ENCODE data around the gene MYOF. TPM values are rescaled to one million over a fixed set of nuclear protein-coding genes. Genes with fewer than 3 reads are reported as not detected.

The MYOF gene
- total and polyA plus RNA-seq, 2 experiments from 2014 or later = 101 to 261 TPM

DNA sequence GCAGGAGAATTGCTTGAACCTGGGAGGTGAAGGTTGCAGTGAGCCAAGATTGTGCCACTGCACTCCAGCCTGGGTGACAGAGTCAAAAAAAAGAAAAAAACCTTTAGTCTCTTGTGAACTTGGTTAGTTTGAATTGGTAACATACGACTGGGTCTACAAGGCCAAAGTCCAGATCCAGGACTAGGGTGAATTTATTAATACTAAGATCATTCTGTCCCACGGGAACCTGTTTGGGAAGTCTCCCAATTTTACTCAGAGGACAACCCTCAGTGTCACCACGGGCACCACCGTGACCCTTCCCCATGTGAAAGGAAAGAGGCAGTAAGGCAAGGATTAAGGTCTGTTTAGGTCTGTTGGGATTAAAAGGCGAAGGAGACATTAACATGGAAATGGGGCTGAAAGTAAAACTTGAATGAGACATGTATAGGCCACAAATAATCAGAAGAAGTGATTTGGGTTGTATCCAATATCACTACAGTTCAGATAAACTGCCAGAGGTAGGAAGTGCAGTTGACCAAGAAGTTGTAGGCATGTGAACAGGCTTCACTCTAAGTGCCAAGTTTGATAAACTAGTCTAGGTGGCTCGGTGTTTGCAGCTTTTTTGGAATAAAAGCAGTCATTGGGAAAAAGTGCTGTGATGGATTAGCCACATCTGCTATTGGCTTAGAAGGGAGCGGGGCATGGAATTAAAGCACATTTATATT is 30.7 kb downstream of the MYOF start:
- Histone ChIP-seq H3F3A (ENCODE audit: insufficient read depth) (peaks cover 32% of the 10 kb centered on the region), H3K4me2 (ENCODE audit: unreplicated experiment) (no peak overlapping the region), H3K4me1 (ENCODE audit: insufficient read depth) (peaks cover 22% of the 10 kb centered on the region), H3K79me2 (ENCODE audit: insufficient read depth) (peaks cover 99% of the 10 kb centered on the region), H3K9me3 (ENCODE audit: low read depth) (no peaks in the 10 kb centered on the region), H3K9ac (no peak overlapping the region), H3K27me3 (replicated peaks; ENCODE audit: insufficient read depth) (no peaks in the 10 kb centered on the region), H3K9me2 (ENCODE audit: insufficient read depth) (no peaks in the 10 kb centered on the region), H3K36me3 (ENCODE audit: low read depth) (peaks cover 73% of the 10 kb centered on the region), H3K27ac (no peak overlapping the region), H4K20me1 (ENCODE audit: insufficient read depth) (no peaks in the 10 kb centered on the region), H3K4me3 (no peak overlapping the region), H2AFZ (no peak overlapping the region)
- DNase-seq = no peak
- WGBS, 2 experiments (ENCODE audit: low coverage in 1 of 2, low lambda C conversion rate in 2 of 2, missing lambda C conversion rate in 2 of 2) = 83 to 86% methylated on average over 7 of the region's 7 CpGs
- TF ChIP-seq EZH2phosphoT487 (IDR thresholded peaks at IDR 0.05; ENCODE audit: insufficient read depth, low read depth) (no peak), EZH2 (IDR thresholded peaks at IDR 0.05; ENCODE audit: insufficient read depth, poor library complexity, severe bottlenecking) (no peak)
- in situ Hi-C loops (cut with MboI) = no loop called here

DNA sequence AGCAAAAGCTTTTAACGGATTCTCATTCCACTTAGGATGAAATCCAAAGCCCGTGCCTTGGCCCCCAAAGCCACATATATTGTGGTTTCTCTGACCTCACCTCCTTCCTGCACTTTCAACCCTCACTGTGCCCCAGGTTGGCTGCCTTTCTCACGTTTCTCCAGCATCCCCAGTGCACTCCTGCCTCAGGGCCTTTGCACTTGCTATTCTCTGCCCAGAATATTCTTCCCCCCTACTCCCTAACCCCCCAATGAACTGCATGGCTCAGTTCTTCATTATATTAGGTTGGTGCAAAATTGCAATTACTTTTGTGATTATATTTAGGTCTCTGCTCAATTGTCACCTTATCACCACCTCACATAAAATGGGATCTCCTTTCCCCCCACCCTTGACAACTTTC is 34.2 kb downstream of the MYOF start:
- Histone ChIP-seq H3K27me3 (replicated peaks; ENCODE audit: insufficient read depth) (no peaks in the 10 kb centered on the region), H3K79me2 (ENCODE audit: insufficient read depth) (peaks cover 96% of the 10 kb centered on the region), H3K4me1 (ENCODE audit: insufficient read depth) (peaks cover 24% of the 10 kb centered on the region), H2AFZ (no peak overlapping the region), H3K36me3 (ENCODE audit: low read depth) (peaks cover 70% of the 10 kb centered on the region), H3K9ac (no peak overlapping the region), H3K4me3 (no peak overlapping the region), H4K20me1 (ENCODE audit: insufficient read depth) (no peaks in the 10 kb centered on the region), H3K9me2 (ENCODE audit: insufficient read depth) (no peaks in the 10 kb centered on the region), H3K27ac (peak overlapping the region; percentile 7), H3F3A (ENCODE audit: insufficient read depth) (peaks cover 48% of the 10 kb centered on the region), H3K4me2 (ENCODE audit: unreplicated experiment) (no peak overlapping the region), H3K9me3 (ENCODE audit: low read depth) (no peaks in the 10 kb centered on the region)
- no peak for DNase-seq
- in situ Hi-C loops (cut with MboI) = no loop called here
- TF ChIP-seq EZH2 (IDR thresholded peaks at IDR 0.05; ENCODE audit: insufficient read depth, poor library complexity, severe bottlenecking) = no peak
- TF ChIP-seq EZH2phosphoT487 (IDR thresholded peaks at IDR 0.05; ENCODE audit: insufficient read depth, low read depth) = no peak
- 69 to 74% methylated on average over 3 of the region's 3 CpGs for WGBS, 2 experiments (ENCODE audit: low coverage in 1 of 2, low lambda C conversion rate in 2 of 2, missing lambda C conversion rate in 2 of 2)

DNA sequence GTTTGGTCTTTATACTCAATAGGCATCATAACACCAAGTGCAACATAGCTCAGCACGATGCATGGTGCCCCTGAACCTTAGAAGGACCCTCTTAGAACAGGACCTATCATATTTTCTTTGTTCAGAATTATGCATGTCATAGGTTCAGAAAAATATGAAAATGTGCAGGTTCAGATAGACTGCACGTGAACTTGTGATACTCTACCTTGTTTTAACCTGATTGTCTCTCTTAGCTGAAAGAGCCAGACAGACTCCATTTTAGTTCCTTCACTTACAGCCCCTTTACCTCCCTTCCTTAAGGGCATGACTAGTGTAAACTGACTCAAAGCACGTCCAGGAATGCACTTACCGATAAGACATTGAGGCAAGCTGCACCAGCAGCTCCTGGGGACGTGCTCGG is 35.1 kb downstream of the MYOF start:
- H3K27me3 ChIP-seq (replicated peaks; ENCODE audit: insufficient read depth) = no peaks in the 10 kb centered on the region
- peaks cover 68% of the 10 kb centered on the region for H3K36me3 ChIP-seq (ENCODE audit: low read depth)
- H3K9ac ChIP-seq = peak overlapping the region; percentile 81
- 73 to 76% methylated on average over 6 of the region's 6 CpGs for WGBS, 2 experiments (ENCODE audit: low coverage in 1 of 2, low lambda C conversion rate in 2 of 2, missing lambda C conversion rate in 2 of 2)
- no peak overlapping the region for H2AFZ ChIP-seq
- H3K4me3 ChIP-seq = no peak overlapping the region
- H3K9me2 ChIP-seq (ENCODE audit: insufficient read depth) = no peaks in the 10 kb centered on the region
- TF ChIP-seq EZH2phosphoT487 (IDR thresholded peaks at IDR 0.05; ENCODE audit: insufficient read depth, low read depth) = no peak
- TF ChIP-seq EZH2 (IDR thresholded peaks at IDR 0.05; ENCODE audit: insufficient read depth, poor library complexity, severe bottlenecking) = no peak
- no peak overlapping the region for H3K4me2 ChIP-seq (ENCODE audit: unreplicated experiment)
- H3K79me2 ChIP-seq (ENCODE audit: insufficient read depth) = peaks cover 96% of the 10 kb centered on the region
- H3F3A ChIP-seq (ENCODE audit: insufficient read depth) = peaks cover 54% of the 10 kb centered on the region
- no peaks in the 10 kb centered on the region for H4K20me1 ChIP-seq (ENCODE audit: insufficient read depth)
- in situ Hi-C loops (cut with MboI) = no loop called here
- DNase-seq = no peak
- H3K9me3 ChIP-seq (ENCODE audit: low read depth) = no peaks in the 10 kb centered on the region
- peak overlapping the region; percentile 100 for H3K27ac ChIP-seq
- peaks cover 33% of the 10 kb centered on the region for H3K4me1 ChIP-seq (ENCODE audit: insufficient read depth)

DNA sequence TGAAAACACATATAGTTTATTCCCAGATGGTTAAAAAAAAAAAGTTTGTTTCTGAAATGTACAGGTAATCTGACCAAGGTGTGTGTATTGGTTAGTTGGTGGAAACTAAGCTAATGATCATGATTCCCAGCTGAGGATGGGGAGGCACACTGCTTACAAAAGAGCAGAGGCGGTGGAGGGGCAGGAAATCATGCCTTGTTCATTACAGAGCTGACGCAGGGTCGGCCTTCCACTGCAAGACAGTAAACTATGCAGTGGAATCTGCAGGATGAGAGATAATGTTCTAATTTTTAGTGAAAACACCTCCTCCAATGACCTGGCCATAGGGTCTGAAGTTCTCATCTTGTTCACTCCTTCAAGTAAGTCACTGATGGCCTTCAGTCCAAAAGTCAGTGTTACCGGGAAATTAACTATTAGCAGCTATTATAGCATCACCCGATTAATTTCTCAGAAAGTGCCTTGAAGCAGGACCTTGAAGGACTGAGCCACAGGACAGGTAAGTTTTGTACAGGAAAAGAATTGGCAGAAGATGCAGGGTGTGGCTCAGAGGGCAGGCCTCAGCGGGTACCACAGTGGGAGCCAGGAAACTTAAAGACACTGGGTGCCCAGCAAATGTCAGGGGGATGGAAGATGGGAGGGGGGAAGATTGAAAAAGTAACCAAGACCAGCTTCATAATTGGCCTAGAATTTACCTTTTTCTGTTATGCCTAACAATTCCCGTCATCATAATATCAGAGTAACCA is 36.0 kb downstream of the MYOF start:
- Histone ChIP-seq H3K27me3 (replicated peaks; ENCODE audit: insufficient read depth) (no peaks in the 10 kb centered on the region), H2AFZ (no peak overlapping the region), H3K9me3 (ENCODE audit: low read depth) (no peaks in the 10 kb centered on the region), H4K20me1 (ENCODE audit: insufficient read depth) (no peaks in the 10 kb centered on the region), H3K4me3 (no peak overlapping the region), H3K9me2 (ENCODE audit: insufficient read depth) (no peaks in the 10 kb centered on the region), H3F3A (ENCODE audit: insufficient read depth) (peaks cover 57% of the 10 kb centered on the region), H3K27ac (peak overlapping the region; percentile 100), H3K79me2 (ENCODE audit: insufficient read depth) (peaks cover 96% of the 10 kb centered on the region), H3K4me1 (ENCODE audit: insufficient read depth) (peaks cover 42% of the 10 kb centered on the region), H3K9ac (peak overlapping the region; percentile 81), H3K36me3 (ENCODE audit: low read depth) (peaks cover 59% of the 10 kb centered on the region), H3K4me2 (ENCODE audit: unreplicated experiment) (peak overlapping the region; percentile 31)
- DNase-seq = peak; percentile 81
- in situ Hi-C loops (cut with MboI) = no loop called here
- TF ChIP-seq EZH2 (IDR thresholded peaks at IDR 0.05; ENCODE audit: insufficient read depth, poor library complexity, severe bottlenecking) = no peak
- TF ChIP-seq EZH2phosphoT487 (IDR thresholded peaks at IDR 0.05; ENCODE audit: insufficient read depth, low read depth) = no peak
- 47 to 53% methylated on average over 7 of the region's 7 CpGs for WGBS, 2 experiments (ENCODE audit: low coverage in 1 of 2, low lambda C conversion rate in 2 of 2, missing lambda C conversion rate in 2 of 2)
